GM12878 (cell line): ENCODE results near the gene B3GNT8.

Experiments
- EGR1 ChIP-seq, 2 experiments: IDR thresholded peaks; 1 replicate in 1 of 2; 2 replicates in 1 of 2; pipeline ENCODE4 v1.6.1; 2011 to 2012; ENCODE audit warnings: low read depth in 2 of 2, low read length in 2 of 2, borderline replicate concordance in 1 of 2, mild to moderate bottlenecking in 1 of 2, moderate library complexity in 1 of 2
- IRF4 ChIP-seq: IDR thresholded peaks from 2 replicates; pipeline ENCODE4 v1.6.1; 2011; ENCODE audit warnings: low read depth, low read length
- JUNB ChIP-seq: IDR thresholded peaks from 2 replicates; pipeline ENCODE4 v1.6.1; 2016; ENCODE audit warnings: antibody characterized with exemption, mild to moderate bottlenecking
- NBN ChIP-seq: fragments of 450-650 bp; IDR thresholded peaks from 2 replicates; pipeline ENCODE4 v1.6.1; 2016
- NFXL1 ChIP-seq: fragments of 450-650 bp; IDR thresholded peaks from 2 replicates; pipeline ENCODE4 v1.6.1; 2017; ENCODE audit warnings: antibody characterized with exemption, mild to moderate bottlenecking, borderline replicate concordance
- PKNOX1 ChIP-seq: fragments of 450-650 bp; IDR thresholded peaks from 2 replicates; pipeline ENCODE4 v1.6.1; 2016; ENCODE audit warnings: mild to moderate bottlenecking
- POLR2A ChIP-seq: IDR thresholded peaks from 2 replicates; pipeline ENCODE4 v1.6.1; 2011; ENCODE audit warnings: low read depth, mild to moderate bottlenecking, low read length
- TAF1 ChIP-seq: IDR thresholded peaks from 2 replicates; pipeline ENCODE4 v1.6.1; 2011; ENCODE audit warnings: mild to moderate bottlenecking, low read depth, low read length, borderline replicate concordance
- TF ChIP-seq, protein P1 (sequence below), 3 experiments: IDR thresholded peaks in 2 of 3; conservative IDR thresholded peaks in 1 of 3; 2 replicates each; pipeline ENCODE4 v1.5.1; 2011; ENCODE audit warnings: low read depth in 3 of 3, low read length in 3 of 3, mild to moderate bottlenecking in 3 of 3, control low read depth in 2 of 3, moderate library complexity in 2 of 3, inconsistent platforms in 1 of 3, mixed read lengths in 1 of 3; ENCODE audit not compliant: control insufficient read depth in 2 of 3, insufficient read depth in 1 of 3; ENCODE audit errors: extremely low read depth in 1 of 3
- TF ChIP-seq, protein P2 (sequence below): fragments of 450-650 bp; IDR thresholded peaks from 2 replicates; pipeline ENCODE4 v1.6.1; 2014; ENCODE audit warnings: mild to moderate bottlenecking

DNA sequence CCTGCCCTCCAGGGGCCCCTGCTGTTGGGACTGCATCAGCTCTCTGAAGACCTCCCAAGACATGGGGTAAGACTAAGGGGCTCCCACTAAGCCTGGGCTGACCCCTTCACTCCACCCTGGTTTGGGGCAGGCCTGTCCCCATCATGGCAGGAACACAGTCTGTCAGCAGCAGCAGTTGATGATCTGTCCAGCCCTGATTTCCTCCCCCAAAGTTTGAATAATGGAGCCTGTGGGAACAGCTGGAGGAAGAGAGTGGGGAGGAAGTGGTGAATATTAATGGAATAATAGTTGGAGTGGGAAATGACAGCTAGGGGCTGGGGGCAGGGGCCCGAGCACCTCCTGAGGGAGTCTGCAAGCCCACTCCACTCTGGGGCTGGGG lies 1.3 kb upstream of the B3GNT8 start:
- TF ChIP-seq NFXL1 (no peak), TAF1 (no peak), PKNOX1 (no peak), EGR1 (IDR thresholded peaks at IDR 0.05; ENCODE audit: borderline replicate concordance in 1 of 2, low read depth in 2 of 2, low read length in 2 of 2) (no peak), JUNB (no peak), POLR2A (no peak), NBN (no peak), IRF4 (no peak)
- TF ChIP-seq, protein P1, sequence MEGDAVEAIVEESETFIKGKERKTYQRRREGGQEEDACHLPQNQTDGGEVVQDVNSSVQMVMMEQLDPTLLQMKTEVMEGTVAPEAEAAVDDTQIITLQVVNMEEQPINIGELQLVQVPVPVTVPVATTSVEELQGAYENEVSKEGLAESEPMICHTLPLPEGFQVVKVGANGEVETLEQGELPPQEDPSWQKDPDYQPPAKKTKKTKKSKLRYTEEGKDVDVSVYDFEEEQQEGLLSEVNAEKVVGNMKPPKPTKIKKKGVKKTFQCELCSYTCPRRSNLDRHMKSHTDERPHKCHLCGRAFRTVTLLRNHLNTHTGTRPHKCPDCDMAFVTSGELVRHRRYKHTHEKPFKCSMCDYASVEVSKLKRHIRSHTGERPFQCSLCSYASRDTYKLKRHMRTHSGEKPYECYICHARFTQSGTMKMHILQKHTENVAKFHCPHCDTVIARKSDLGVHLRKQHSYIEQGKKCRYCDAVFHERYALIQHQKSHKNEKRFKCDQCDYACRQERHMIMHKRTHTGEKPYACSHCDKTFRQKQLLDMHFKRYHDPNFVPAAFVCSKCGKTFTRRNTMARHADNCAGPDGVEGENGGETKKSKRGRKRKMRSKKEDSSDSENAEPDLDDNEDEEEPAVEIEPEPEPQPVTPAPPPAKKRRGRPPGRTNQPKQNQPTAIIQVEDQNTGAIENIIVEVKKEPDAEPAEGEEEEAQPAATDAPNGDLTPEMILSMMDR (IDR thresholded peaks at IDR 0.05 in 2 of 3, conservative IDR thresholded peaks at IDR 0.05 in 1 of 3; ENCODE audit: control insufficient read depth in 2 of 3, extremely low read depth in 1 of 3, insufficient read depth in 1 of 3, low read depth in 3 of 3, low read length in 3 of 3) = no peak
- TF ChIP-seq, protein P2, sequence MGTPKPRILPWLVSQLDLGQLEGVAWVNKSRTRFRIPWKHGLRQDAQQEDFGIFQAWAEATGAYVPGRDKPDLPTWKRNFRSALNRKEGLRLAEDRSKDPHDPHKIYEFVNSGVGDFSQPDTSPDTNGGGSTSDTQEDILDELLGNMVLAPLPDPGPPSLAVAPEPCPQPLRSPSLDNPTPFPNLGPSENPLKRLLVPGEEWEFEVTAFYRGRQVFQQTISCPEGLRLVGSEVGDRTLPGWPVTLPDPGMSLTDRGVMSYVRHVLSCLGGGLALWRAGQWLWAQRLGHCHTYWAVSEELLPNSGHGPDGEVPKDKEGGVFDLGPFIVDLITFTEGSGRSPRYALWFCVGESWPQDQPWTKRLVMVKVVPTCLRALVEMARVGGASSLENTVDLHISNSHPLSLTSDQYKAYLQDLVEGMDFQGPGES = no peak
